Globus pallidus (tissue), 1 donor: ENCODE data around the gene RHPN2.
"Not testable (repeated sequence)": the region's sequence is repeated elsewhere in the genome, so short reads cannot be mapped to it uniquely, and the experiment has no call there.

Experiments used
- DNase-seq: peaks from one replicate; pipeline ENCODE4 v3.0.0-alpha.2; 2015; ENCODE audit warnings: low spot score

The RHPN2 gene

GRCh38 chr19:33064458-33064791 lies 263 bp downstream of the RHPN2 start:
- DNase-seq = no peak

GRCh38 chr19:33063753-33064457 lies 783 bp downstream of the RHPN2 start:
- DNase-seq = no peak

- DNase-seq = no peak
These were observed 1.3 kb downstream of the RHPN2 start for GRCh38 chr19:33063356-33063752.

GRCh38 chr19:33062902-33063301 lies 1.8 kb downstream of the RHPN2 start:
- DNase-seq = no peak

- DNase-seq = no peak
These were observed 4.1 kb downstream of the RHPN2 start for GRCh38 chr19:33060586-33060985.

GRCh38 chr19:33055718-33056117 lies 9.0 kb downstream of the RHPN2 start:
- DNase-seq = peak; percentile 16

GRCh38 chr19:33054623-33055022 lies 10.1 kb downstream of the RHPN2 start:
- no peak for DNase-seq

- DNase-seq = no peak
These were observed 12.2 kb downstream of the RHPN2 start for GRCh38 chr19:33052352-33052972.

- no peak for DNase-seq
These were observed 14.6 kb downstream of the RHPN2 start for GRCh38 chr19:33050110-33050509.

- no peak for DNase-seq
These were observed 15.6 kb downstream of the RHPN2 start for GRCh38 chr19:33048806-33049676.

- DNase-seq = no peak
These were observed 17.3 kb downstream of the RHPN2 start for GRCh38 chr19:33047422-33047821.

- DNase-seq = not testable (repeated sequence)
These were observed 22.9 kb downstream of the RHPN2 start for GRCh38 chr19:33041828-33042160.

GRCh38 chr19:33040994-33041827 lies 23.5 kb downstream of the RHPN2 start:
- no peak for DNase-seq

- DNase-seq = no peak
These were observed 24.9 kb downstream of the RHPN2 start for GRCh38 chr19:33039815-33040214.

GRCh38 chr19:33039108-33039599 lies 25.5 kb downstream of the RHPN2 start:
- DNase-seq = no peak

GRCh38 chr19:33037168-33038025 lies 27.3 kb downstream of the RHPN2 start:
- DNase-seq = not testable (repeated sequence)

- DNase-seq = not testable (repeated sequence)
These were observed 28.1 kb downstream of the RHPN2 start for GRCh38 chr19:33036370-33037167.

GRCh38 chr19:33035461-33035860 lies 29.2 kb downstream of the RHPN2 start:
- DNase-seq = no peak

GRCh38 chr19:33032218-33032781 lies 32.4 kb downstream of the RHPN2 start:
- DNase-seq = no peak
